Keratinocyte (primary cell): ENCODE measurements around the gene PPT2. TPM values are rescaled to one million over a fixed set of nuclear protein-coding genes. Genes with fewer than 3 reads are reported as not detected.

ENCODE experiments used
- DNase-seq: peaks from one replicate; pipeline ENCODE4 v3.0.0-alpha.2; 2011; ENCODE audit warnings: low read depth, missing footprints, low spot score
- FAIRE-seq: peaks from 2 replicates; lab custom pipeline; 2011; peaks lifted over from hg19 to GRCh38; lab: Jason Lieb, UNC
- H2AFZ ChIP-seq: 2 replicates; pipeline ENCODE4 v1.6.0; 2012; ENCODE audit warnings: low read length, control low read depth, inconsistent platforms; ENCODE audit not compliant: control insufficient read depth
- H3K27ac ChIP-seq: 2 replicates; pipeline ENCODE4 v1.5.1; 2011; ENCODE audit warnings: low read length; ENCODE audit not compliant: control insufficient read depth, insufficient read depth
- H3K27me3 ChIP-seq: 3 replicates; pipeline ENCODE4 v1.6.0; 2011; ENCODE audit warnings: low read length; ENCODE audit not compliant: control insufficient read depth, insufficient read depth; ENCODE audit errors: extremely low read depth
- H3K36me3 ChIP-seq, 2 experiments: 2 replicates in 1 of 2; 3 replicates in 1 of 2; pipeline ENCODE4 v1.5.1; 2011; ENCODE audit warnings: low read length in 2 of 2, mild to moderate bottlenecking in 1 of 2; ENCODE audit not compliant: control insufficient read depth in 2 of 2, insufficient read depth in 2 of 2; ENCODE audit errors: extremely low read depth in 1 of 2
- H3K4me1 ChIP-seq: 3 replicates; pipeline ENCODE4 v1.5.1; 2011; ENCODE audit warnings: low read length; ENCODE audit not compliant: control insufficient read depth, insufficient read depth; ENCODE audit errors: extremely low read depth
- H3K4me2 ChIP-seq: 3 replicates; pipeline ENCODE4 v1.6.0; 2011; ENCODE audit warnings: low read depth, low read length; ENCODE audit not compliant: control insufficient read depth, insufficient read depth; ENCODE audit errors: extremely low read depth
- H3K4me3 ChIP-seq, 3 experiments: fragments of 200-600 bp in 1 of 3; sonication (generic) in 1 of 3; 2 replicates in 2 of 3; 3 replicates in 1 of 3; pipeline ENCODE4 v1.5.1; 2011 to 2016; ENCODE audit warnings: low read length in 3 of 3, mild to moderate bottlenecking in 3 of 3, control low read depth in 2 of 3, inconsistent platforms in 1 of 3, low read depth in 1 of 3, mixed read lengths in 1 of 3, mixed run types in 1 of 3, moderate library complexity in 1 of 3; ENCODE audit not compliant: control insufficient read depth in 2 of 3, insufficient read depth in 2 of 3; ENCODE audit errors: extremely low read depth in 1 of 3
- H3K79me2 ChIP-seq: 2 replicates; pipeline ENCODE4 v1.6.0; 2012; ENCODE audit warnings: low read length; ENCODE audit not compliant: control insufficient read depth, insufficient read depth
- H3K9ac ChIP-seq: 3 replicates; pipeline ENCODE4 v1.6.0; 2011; ENCODE audit warnings: low read length; ENCODE audit not compliant: control insufficient read depth, insufficient read depth; ENCODE audit errors: extremely low read depth
- H3K9me1 ChIP-seq: 3 replicates; pipeline ENCODE4 v1.6.0; 2011; ENCODE audit warnings: low read length; ENCODE audit not compliant: control insufficient read depth, insufficient read depth; ENCODE audit errors: extremely low read depth
- H3K9me3 ChIP-seq: 2 replicates; pipeline ENCODE4 v1.5.1; 2012; ENCODE audit warnings: low read depth, low read length; ENCODE audit not compliant: control insufficient read depth
- H4K20me1 ChIP-seq: 3 replicates; pipeline ENCODE4 v1.6.0; 2011; ENCODE audit warnings: low read length; ENCODE audit not compliant: control insufficient read depth, insufficient read depth; ENCODE audit errors: extremely low read depth
- EZH2 ChIP-seq: IDR thresholded peaks from one replicate; pipeline ENCODE4 v1.6.1; 2012; ENCODE audit warnings: inconsistent platforms, mild to moderate bottlenecking, low read length, moderate library complexity
- dilution Hi-C: fragments of 300-500 bp; cut with MboI; formaldehyde crosslinking; loops from one replicate; pipeline ENCODE4 v1.7.0; 2020; ENCODE audit warnings: low sequenced_read_pairs; ENCODE audit not compliant: extremely low pct_ligation_motif_present
- polyA plus RNA-seq, 5 experiments: library from polyadenylated mRNA; depleted of rRNA in 3 of 5; stranded (reverse) in 3 of 5; stranded (forward) in 1 of 5; unstranded in 1 of 5; fragments of >200 nt; gene quantifications; 1 replicate in 1 of 5; 2 replicates in 3 of 5; 3 replicates in 1 of 5; pipeline versions ENCODE4 v1.2.1 to v1.2.3, GENCODE V29; 2011 to 2012; ENCODE audit warnings: missing spikeins in 2 of 5, low read depth in 1 of 5, low replicate concordance in 1 of 5
- TF ChIP-seq, protein P1 (sequence below), 3 experiments: IDR thresholded peaks in 1 of 3; conservative IDR thresholded peaks in 1 of 3; optimal IDR thresholded peaks in 1 of 3; 2 replicates in 2 of 3; 3 replicates in 1 of 3; pipeline versions ENCODE3 to v1.5.1; 2011; ENCODE audit warnings: low read length in 3 of 3, mild to moderate bottlenecking in 3 of 3, moderate library complexity in 2 of 3, control low read depth in 1 of 3, inconsistent platforms in 1 of 3; ENCODE audit not compliant: insufficient read depth in 2 of 3; ENCODE audit errors: extremely low read depth in 1 of 3

Gene PPT2
- polyA plus RNA-seq, 1 donor (not counting 4 experiments of a cell fraction or from before 2014, with no cell fraction given), result 15.0 TPM

DNA sequence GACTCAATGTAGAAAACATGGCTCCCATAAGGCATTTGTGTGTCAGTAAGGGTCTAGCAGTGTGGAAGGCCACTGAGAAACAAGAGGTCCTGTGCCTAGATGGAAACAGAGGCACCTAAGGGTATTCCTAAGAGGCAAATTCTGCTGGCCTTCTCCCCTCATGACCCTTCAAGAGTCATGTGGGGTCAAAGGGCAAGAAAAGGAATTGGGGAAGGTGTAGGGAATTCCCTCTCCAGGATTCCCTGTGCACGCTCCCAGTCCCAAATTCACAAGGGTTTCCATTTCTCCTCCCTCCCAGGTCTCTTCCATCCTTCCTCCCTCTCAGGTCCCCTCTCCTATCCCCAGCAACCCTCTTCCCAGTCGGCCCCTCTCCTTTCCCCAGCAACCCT lies 21.4 kb downstream of the PPT2 start:
- FAIRE-seq (no peak), DNase-seq (no peak)
- no peaks in the 10 kb centered on the region for H3K9me3 ChIP-seq
- no peaks in the 10 kb centered on the region for H4K20me1 ChIP-seq
- dilution Hi-C loops, result no loop called here
- H3K4me3 ChIP-seq, result peak overlapping the region; percentile 76 to 87 (median 86)
- H3K79me2 ChIP-seq, result peaks cover 30% of the 10 kb centered on the region
- H3K4me1 ChIP-seq, result peaks cover 48% of the 10 kb centered on the region
- H3K27me3 ChIP-seq, result no peaks in the 10 kb centered on the region
- peaks cover 3 to 9% of the 10 kb centered on the region in 2 experiments for H3K36me3 ChIP-seq
- H3K9me1 ChIP-seq, result no peaks in the 10 kb centered on the region
- peak overlapping the region; percentile 96 for H3K4me2 ChIP-seq
- no peak overlapping the region for H2AFZ ChIP-seq
- TF ChIP-seq EZH2, result no peak
- TF ChIP-seq, protein P1, sequence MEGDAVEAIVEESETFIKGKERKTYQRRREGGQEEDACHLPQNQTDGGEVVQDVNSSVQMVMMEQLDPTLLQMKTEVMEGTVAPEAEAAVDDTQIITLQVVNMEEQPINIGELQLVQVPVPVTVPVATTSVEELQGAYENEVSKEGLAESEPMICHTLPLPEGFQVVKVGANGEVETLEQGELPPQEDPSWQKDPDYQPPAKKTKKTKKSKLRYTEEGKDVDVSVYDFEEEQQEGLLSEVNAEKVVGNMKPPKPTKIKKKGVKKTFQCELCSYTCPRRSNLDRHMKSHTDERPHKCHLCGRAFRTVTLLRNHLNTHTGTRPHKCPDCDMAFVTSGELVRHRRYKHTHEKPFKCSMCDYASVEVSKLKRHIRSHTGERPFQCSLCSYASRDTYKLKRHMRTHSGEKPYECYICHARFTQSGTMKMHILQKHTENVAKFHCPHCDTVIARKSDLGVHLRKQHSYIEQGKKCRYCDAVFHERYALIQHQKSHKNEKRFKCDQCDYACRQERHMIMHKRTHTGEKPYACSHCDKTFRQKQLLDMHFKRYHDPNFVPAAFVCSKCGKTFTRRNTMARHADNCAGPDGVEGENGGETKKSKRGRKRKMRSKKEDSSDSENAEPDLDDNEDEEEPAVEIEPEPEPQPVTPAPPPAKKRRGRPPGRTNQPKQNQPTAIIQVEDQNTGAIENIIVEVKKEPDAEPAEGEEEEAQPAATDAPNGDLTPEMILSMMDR (optimal IDR thresholded peaks at IDR 0.05 in 1 of 3, IDR thresholded peaks at IDR 0.05 in 1 of 3, conservative IDR thresholded peaks at IDR 0.05 in 1 of 3; ENCODE audit: extremely low read depth in 1 of 3, insufficient read depth in 2 of 3, low read length in 3 of 3), result no peak
- peak overlapping the region; percentile 51 for H3K27ac ChIP-seq
- peak overlapping the region; percentile 90 for H3K9ac ChIP-seq

DNA sequence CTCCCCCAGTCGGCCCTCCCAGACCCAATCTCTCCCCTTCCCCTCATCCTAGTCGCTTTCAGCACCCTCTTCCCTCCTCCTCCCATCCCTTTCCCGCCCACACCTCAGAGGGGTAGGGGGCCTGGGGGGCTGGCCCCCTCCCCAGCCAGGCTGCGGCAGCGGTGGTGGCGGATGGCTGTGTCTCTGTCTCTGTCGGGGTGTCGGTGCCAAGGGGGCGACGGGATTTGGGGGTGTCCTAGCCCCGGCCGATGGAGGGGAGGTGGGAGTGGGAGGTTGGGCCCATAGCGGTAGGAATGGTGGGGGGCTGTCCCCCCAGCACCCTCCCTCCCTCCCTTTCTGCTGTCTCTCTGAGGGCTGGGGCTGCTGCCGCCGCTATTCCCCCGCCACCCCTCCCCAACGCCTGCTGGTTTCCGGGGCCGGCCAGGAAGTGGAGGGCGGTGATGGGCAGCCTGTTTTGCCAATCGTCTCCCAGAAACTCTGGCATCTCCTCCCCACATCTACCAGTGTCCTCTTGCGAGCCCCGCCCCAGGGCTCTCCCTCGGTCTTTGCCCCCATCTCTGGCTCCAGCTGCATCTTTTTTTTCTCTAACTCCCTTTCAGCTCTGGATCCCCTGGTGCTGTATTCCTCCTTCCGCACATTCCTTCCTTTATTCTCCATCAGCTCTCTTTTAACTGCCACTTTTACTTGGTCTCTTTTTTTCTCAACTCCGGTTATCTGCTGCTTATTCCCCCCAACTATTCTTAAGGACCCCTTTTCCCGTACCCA lies 22.0 kb downstream of the PPT2 start, which contains the start of gene AGPAT1:
TSS of gene AGPAT1 (minus strand) at position 374 of the 765 bp plus-strand sequence. CDS start 4,588 bp downstream, outside the sequence.
- Histone ChIP-seq H3K9me3 (no peaks in the 10 kb centered on the region), H3K9ac (peak within 1 kb of the TSS; percentile 90), H3K4me3 (peak within 1 kb of the TSS; percentile 76 to 95 (median 87)), H3K4me2 (peak within 1 kb of the TSS; percentile 96), H4K20me1 (no peaks in the 10 kb centered on the region), H3K27me3 (no peaks in the 10 kb centered on the region), H3K27ac (peak within 1 kb of the TSS; percentile 97), H2AFZ (peak within 1 kb of the TSS; percentile 72), H3K9me1 (no peaks in the 10 kb centered on the region), H3K4me1 (peaks cover 48% of the 10 kb centered on the region), H3K79me2 (peaks cover 30% of the 10 kb centered on the region), H3K36me3 (peaks cover 4 to 6% of the 10 kb centered on the region in 2 experiments)
- dilution Hi-C loops, result no loop called here
- FAIRE-seq (no peak), DNase-seq (no peak)
- TF ChIP-seq, protein P1 (optimal IDR thresholded peaks at IDR 0.05 in 1 of 3, IDR thresholded peaks at IDR 0.05 in 1 of 3, conservative IDR thresholded peaks at IDR 0.05 in 1 of 3; ENCODE audit: extremely low read depth in 1 of 3, insufficient read depth in 2 of 3, low read length in 3 of 3), result no peak
- TF ChIP-seq EZH2, result no peak
